Measurements from ENCODE around the gene BAZ1A. TPM values are rescaled to one million over a fixed set of nuclear protein-coding genes. Genes with fewer than 3 reads are reported as not detected.

Gene BAZ1A
- total RNA-seq, 1 experiment from 2014 or later, result 17.8 TPM

GRCh38 chr14:34867199-34867598 lies 8.0 kb downstream of the BAZ1A start:
- WGBS (ENCODE audit: extremely low coverage, insufficient read length, low lambda C conversion rate), result no CpG with 5 or more reads among the region's 5 CpGs
- H3K4me1 Mint-ChIP-seq, result peaks cover under 1 to 3% of the 10 kb centered on the region in 2 experiments

More at GRCh38 chr14:34867199-34867598, 8.0 kb downstream of the BAZ1A start:
- Histone ChIP-seq H2BK15ac (ENCODE audit: low read depth, low read length) (no peak overlapping the region), H3K14ac (ENCODE audit: insufficient read depth, low read length) (no peak overlapping the region), H3K4me1 (ENCODE audit: insufficient read depth, low read length) (no peaks in the 10 kb centered on the region), H2AK5ac (ENCODE audit: insufficient read length, low read length) (no peak overlapping the region), H2BK5ac (ENCODE audit: insufficient read length, low read length) (no peak overlapping the region), H3K23ac (ENCODE audit: insufficient read length, low read depth, low read length) (no peak overlapping the region), H3K56ac (ENCODE audit: insufficient read length, low read depth, low read length) (no peak overlapping the region), H2BK120ac (ENCODE audit: low read depth, low read length, poor library complexity, severe bottlenecking) (no peak overlapping the region), H3K79me2 (ENCODE audit: insufficient read depth, low read length) (peaks cover 7% of the 10 kb centered on the region; the same call in 1 of the 2 replicates), H2BK12ac (ENCODE audit: insufficient read length, low read depth, low read length) (no peak overlapping the region), H3K9me3 (ENCODE audit: control insufficient read depth, low read depth, low read length) (no peaks in the 10 kb centered on the region), H3K27ac (ENCODE audit: insufficient read length, low read depth, low read length) (no peak overlapping the region), H3K18ac (ENCODE audit: insufficient read length, low read depth, low read length) (no peak overlapping the region), H3K79me1 (ENCODE audit: insufficient read depth, low read depth, low read length, poor library complexity, severe bottlenecking) (peaks cover 2% of the 10 kb centered on the region), H3K4me2 (ENCODE audit: insufficient read depth, insufficient read length, low read length) (no peak overlapping the region), H3K9ac (ENCODE audit: extremely low read depth, insufficient read length, low read length) (no peak overlapping the region), H3T11ph (ENCODE audit: low read length) (no peak overlapping the region), H3K4ac (ENCODE audit: low read depth, low read length) (no peak overlapping the region), H4K91ac (ENCODE audit: insufficient read length, low read depth, low read length) (no peak overlapping the region), H4K20me1 (ENCODE audit: control insufficient read depth, insufficient read depth, insufficient read length) (no peaks in the 10 kb centered on the region), H4K8ac (replicated peaks; ENCODE audit: insufficient read length, low read depth, low read length) (no peak overlapping the region), H3K23me2 (ENCODE audit: insufficient read length, low read depth, low read length, poor library complexity, severe bottlenecking) (no peaks in the 10 kb centered on the region), H4K5ac (ENCODE audit: insufficient read length, low read depth, low read length) (no peak overlapping the region), H3K27me3 (ENCODE audit: insufficient read depth, low read length) (no peaks in the 10 kb centered on the region), H2BK20ac (ENCODE audit: low read depth, low read length, poor library complexity, severe bottlenecking) (no peak overlapping the region), H2AFZ (ENCODE audit: low read length) (no peak overlapping the region)
- TF ChIP-seq CTCF (conservative IDR thresholded peaks at IDR 0.05), result no peak
- DNase-seq, result no peak
- no peak overlapping the region for H3K4me3 Mint-ChIP-seq
- no peaks in the 10 kb centered on the region; the same call in 1 of the 2 replicates for H3K27me3 Mint-ChIP-seq (ENCODE audit: low read depth)
- H3K36me3 Mint-ChIP-seq (ENCODE audit: insufficient read depth in 1 of 3, low read depth in 3 of 3), result peaks cover 4 to 7% (median 5%) of the 10 kb centered on the region in 3 experiments; a peak in 6 of 7 replicates
- H3K9me3 Mint-ChIP-seq, result no peaks in the 10 kb centered on the region; a peak in 1 of 5 replicates
- no peak overlapping the region; a peak in 1 of 7 replicates for H3K27ac Mint-ChIP-seq
